Neuronal stem cell (in vitro differentiated cells): ENCODE measurements around the gene TMPRSS6.

Experiments
- DNase-seq: peaks from one replicate; pipeline ENCODE4 v3.0.0-alpha.2; 2013; ENCODE audit warnings: low spot score
- H2AFZ ChIP-seq: one replicate; pipeline ENCODE4 v1.6.1; 2013; ENCODE audit warnings: mild to moderate bottlenecking, low read length, inconsistent platforms
- H2AK5ac ChIP-seq: 2 replicates; pipeline ENCODE4 v1.6.1; 2013; ENCODE audit warnings: low read depth, mild to moderate bottlenecking, inconsistent platforms, low read length, moderate library complexity, mixed read lengths
- H2BK120ac ChIP-seq: 2 replicates; pipeline ENCODE4 v1.6.1; 2013; ENCODE audit warnings: low read depth, mild to moderate bottlenecking, inconsistent platforms, low read length, moderate library complexity, mixed read lengths
- H2BK12ac ChIP-seq: one replicate; pipeline ENCODE4 v1.6.1; 2013; ENCODE audit warnings: low read length, inconsistent platforms
- H2BK15ac ChIP-seq: 2 replicates; pipeline ENCODE4 v1.6.1; 2013; ENCODE audit warnings: mild to moderate bottlenecking, low read length, inconsistent platforms, mixed read lengths
- H2BK5ac ChIP-seq: one replicate; pipeline ENCODE4 v1.6.1; 2013; ENCODE audit warnings: inconsistent platforms, mild to moderate bottlenecking, low read length, moderate library complexity
- H3K14ac ChIP-seq: one replicate; pipeline ENCODE4 v1.6.1; 2013; ENCODE audit warnings: low read length, inconsistent platforms
- H3K18ac ChIP-seq: 2 replicates; pipeline ENCODE4 v1.6.1; 2013; ENCODE audit warnings: low read length, inconsistent platforms
- H3K23ac ChIP-seq: 2 replicates; pipeline ENCODE4 v1.6.1; 2013; ENCODE audit warnings: low read depth, mild to moderate bottlenecking, mixed read lengths, low read length, inconsistent platforms; ENCODE audit not compliant: poor library complexity
- H3K27ac ChIP-seq: replicated peaks from 3 replicates; pipeline ENCODE4 v1.5.1; 2013; ENCODE audit warnings: low read length, inconsistent platforms
- H3K27me3 ChIP-seq, 3 experiments: 2 replicates each; pipeline ENCODE4 v1.6.1; 2013; ENCODE audit warnings: low read length in 3 of 3, mild to moderate bottlenecking in 2 of 3, inconsistent platforms in 1 of 3, low read depth in 1 of 3, mixed read lengths in 1 of 3, moderate library complexity in 1 of 3; ENCODE audit not compliant: control insufficient read depth in 3 of 3, insufficient read depth in 3 of 3
- H3K36me3 ChIP-seq, 2 donors: replicated peaks in 1 of 2; 2 replicates each; pipeline ENCODE4 v1.6.1; 2013; ENCODE audit warnings: low read length in 2 of 2; ENCODE audit not compliant: control insufficient read depth in 2 of 2, insufficient read depth in 2 of 2
- H3K4ac ChIP-seq: 2 replicates; pipeline ENCODE4 v1.6.1; 2013; ENCODE audit warnings: inconsistent platforms, mild to moderate bottlenecking, low read length, moderate library complexity
- H3K4me1 ChIP-seq, 2 donors: 1 replicate in 1 of 2; 2 replicates in 1 of 2; pipeline ENCODE4 v1.6.1; 2013; ENCODE audit warnings: low read length in 2 of 2, low read depth in 1 of 2; ENCODE audit not compliant: control insufficient read depth in 2 of 2, insufficient read depth in 1 of 2
- H3K4me2 ChIP-seq: one replicate; pipeline ENCODE4 v1.6.1; 2013; ENCODE audit warnings: mild to moderate bottlenecking, low read length, inconsistent platforms; ENCODE audit not compliant: insufficient read depth, poor library complexity, severe bottlenecking
- H3K4me3 ChIP-seq, 2 donors: 2 replicates each; pipeline ENCODE4 v1.5.1; 2013; ENCODE audit warnings: low read length in 2 of 2, mild to moderate bottlenecking in 2 of 2, inconsistent platforms in 1 of 2, moderate library complexity in 1 of 2
- H3K79me1 ChIP-seq: one replicate; pipeline ENCODE4 v1.6.1; 2013; ENCODE audit warnings: low read depth, mild to moderate bottlenecking, inconsistent platforms, low read length, moderate library complexity
- H3K9ac ChIP-seq: one replicate; pipeline ENCODE4 v1.6.1; 2013; ENCODE audit warnings: mild to moderate bottlenecking, low read depth, low read length, inconsistent platforms; ENCODE audit not compliant: poor library complexity
- H3K9me3 ChIP-seq, 2 donors: replicated peaks in 1 of 2; 2 replicates each; pipeline versions ENCODE3 to v1.6.1; 2013; ENCODE audit warnings: low read length in 2 of 2, mild to moderate bottlenecking in 2 of 2, inconsistent platforms in 1 of 2, low read depth in 1 of 2, mixed read lengths in 1 of 2, moderate library complexity in 1 of 2; ENCODE audit not compliant: control insufficient read depth in 2 of 2, insufficient read depth in 1 of 2
- H4K8ac ChIP-seq: one replicate; pipeline ENCODE4 v1.6.1; 2013; ENCODE audit warnings: low read depth, mild to moderate bottlenecking, inconsistent platforms, low read length, moderate library complexity
- H4K91ac ChIP-seq: one replicate; pipeline ENCODE4 v1.6.1; 2013; ENCODE audit warnings: low read length, low read depth, mild to moderate bottlenecking, inconsistent platforms; ENCODE audit not compliant: poor library complexity
- WGBS, 2 donors: extraction: QIAGEN DNeasy Blood & Tissue Kit; methylation state at CpG; one replicate each; pipeline ENCODE4 v1.1.7; 2013; ENCODE audit warnings: missing lambda C conversion rate in 2 of 2, mixed read lengths in 1 of 2; ENCODE audit not compliant: insufficient read length in 2 of 2, insufficient replicate concordance in 1 of 2; ENCODE audit errors: extremely low coverage in 2 of 2; 5-methylcytosine and 5-hydroxymethylcytosine counted together

The TMPRSS6 gene

GRCh38 chr22:37022483-37023337, 86.8 kb downstream of the TMPRSS6 start:
- DNase-seq, result no peak
- Histone ChIP-seq H3K9me3 (no peaks in the 10 kb centered on the region), H3K18ac (peak overlapping the region; percentile 54), H3K27me3 (no peaks in the 10 kb centered on the region), H3K4me3 (no peak overlapping the region), H2BK15ac (no peak overlapping the region), H3K14ac (peak overlapping the region; percentile 71), H3K36me3 (peaks cover 35 to 64% of the 10 kb centered on the region in 2 donors), H3K4me2 (no peak overlapping the region), H4K8ac (peak overlapping the region; percentile 72), H3K9ac (peak overlapping the region; percentile 60), H3K79me1 (peaks cover 28% of the 10 kb centered on the region), H2BK12ac (no peak overlapping the region), H2AK5ac (peak overlapping the region; percentile 68), H3K4ac (no peak overlapping the region), H4K91ac (no peak overlapping the region), H2BK120ac (peak overlapping the region; percentile 41), H3K27ac (no peak overlapping the region), H3K23ac (peak overlapping the region; percentile 55), H3K4me1 (peaks cover 0 to 15% of the 10 kb centered on the region in 2 donors), H2BK5ac (peak overlapping the region; percentile 46), H2AFZ (no peak overlapping the region)
- WGBS, 2 donors, result no CpG with 5 or more reads among the region's 16 CpGs

- H3K4me3 ChIP-seq, result no peak overlapping the region
- H2AFZ ChIP-seq, result no peak overlapping the region
- peak overlapping the region; percentile 72 for H4K8ac ChIP-seq
- no peak overlapping the region for H2BK15ac ChIP-seq
- no peak overlapping the region for H3K4ac ChIP-seq
- peak overlapping the region; percentile 68 for H2AK5ac ChIP-seq
- H3K27ac ChIP-seq, result no peak overlapping the region
- no peak overlapping the region for H2BK12ac ChIP-seq
- H3K36me3 ChIP-seq, result peaks cover 29 to 64% of the 10 kb centered on the region in 2 donors
- H2BK120ac ChIP-seq, result no peak overlapping the region
- peaks cover 0 to 16% of the 10 kb centered on the region in 2 donors for H3K4me1 ChIP-seq
- peak overlapping the region; percentile 54 for H3K18ac ChIP-seq
- H3K14ac ChIP-seq, result no peak overlapping the region
- peak overlapping the region; percentile 46 for H2BK5ac ChIP-seq
- H4K91ac ChIP-seq, result no peak overlapping the region
- H3K79me1 ChIP-seq, result peaks cover 28% of the 10 kb centered on the region
- no peak overlapping the region for H3K9ac ChIP-seq
- no CpG with 5 or more reads among the region's 13 CpGs for WGBS, 2 donors
- DNase-seq, result peak; percentile 51
- no peaks in the 10 kb centered on the region for H3K27me3 ChIP-seq
- no peak overlapping the region for H3K23ac ChIP-seq
- no peaks in the 10 kb centered on the region for H3K9me3 ChIP-seq
- H3K4me2 ChIP-seq, result no peak overlapping the region
Observed at GRCh38 chr22:37021710-37022482, 87.6 kb downstream of the TMPRSS6 start.

- Histone ChIP-seq H3K4ac (no peak overlapping the region), H4K8ac (peak overlapping the region; percentile 55), H3K36me3 (peaks cover 27 to 64% of the 10 kb centered on the region in 2 donors), H4K91ac (no peak overlapping the region), H3K27ac (no peak overlapping the region), H2BK12ac (no peak overlapping the region), H3K23ac (peak overlapping the region; percentile 85), H3K79me1 (peaks cover 30% of the 10 kb centered on the region), H3K18ac (peak overlapping the region; percentile 69), H2BK120ac (no peak overlapping the region), H3K4me2 (peak overlapping the region; percentile 3), H2BK5ac (no peak overlapping the region), H3K27me3 (no peaks in the 10 kb centered on the region), H3K9ac (peak overlapping the region; percentile 36), H3K4me1 (peaks cover 0 to 16% of the 10 kb centered on the region in 2 donors), H2BK15ac (no peak overlapping the region), H2AFZ (no peak overlapping the region), H3K9me3 (no peaks in the 10 kb centered on the region), H3K14ac (no peak overlapping the region), H3K4me3 (peak overlapping the region in 1 of 2 donors; percentile 97), H2AK5ac (no peak overlapping the region)
- DNase-seq, result no peak
- no CpG with 5 or more reads among the region's 5 CpGs for WGBS, 2 donors
Observed at GRCh38 chr22:37021041-37021440, 88.5 kb downstream of the TMPRSS6 start.

GRCh38 chr22:37020192-37020479, 89.4 kb downstream of the TMPRSS6 start:
- Histone ChIP-seq H2BK120ac (peak overlapping the region; percentile 1), H3K4me1 (peaks cover 0 to 16% of the 10 kb centered on the region in 2 donors), H2BK15ac (no peak overlapping the region), H3K36me3 (peaks cover 20 to 57% of the 10 kb centered on the region in 2 donors), H4K91ac (no peak overlapping the region), H2BK12ac (no peak overlapping the region), H3K79me1 (peaks cover 24% of the 10 kb centered on the region), H3K14ac (no peak overlapping the region), H3K9me3 (no peaks in the 10 kb centered on the region), H3K18ac (peak overlapping the region; percentile 99), H3K27me3 (no peaks in the 10 kb centered on the region), H3K4me2 (peak overlapping the region; percentile 79), H2AFZ (peak overlapping the region; percentile 99), H3K4me3 (peak overlapping the region; percentile 97 to 98), H3K27ac (no peak overlapping the region), H3K4ac (no peak overlapping the region), H2AK5ac (peak overlapping the region; percentile 94), H4K8ac (no peak overlapping the region), H2BK5ac (peak overlapping the region; percentile 93), H3K9ac (peak overlapping the region; percentile 93), H3K23ac (no peak overlapping the region)
- no CpG with 5 or more reads among the region's 5 CpGs for WGBS, 2 donors
- no peak for DNase-seq
